GM03348 (cell line): ENCODE results near the gene DYNLT2.

Source experiments
- DNase-seq: peaks from one replicate; pipeline ENCODE4 v3.0.0; 2012; ENCODE audit warnings: low spot score

DYNLT2 gene

DNA sequence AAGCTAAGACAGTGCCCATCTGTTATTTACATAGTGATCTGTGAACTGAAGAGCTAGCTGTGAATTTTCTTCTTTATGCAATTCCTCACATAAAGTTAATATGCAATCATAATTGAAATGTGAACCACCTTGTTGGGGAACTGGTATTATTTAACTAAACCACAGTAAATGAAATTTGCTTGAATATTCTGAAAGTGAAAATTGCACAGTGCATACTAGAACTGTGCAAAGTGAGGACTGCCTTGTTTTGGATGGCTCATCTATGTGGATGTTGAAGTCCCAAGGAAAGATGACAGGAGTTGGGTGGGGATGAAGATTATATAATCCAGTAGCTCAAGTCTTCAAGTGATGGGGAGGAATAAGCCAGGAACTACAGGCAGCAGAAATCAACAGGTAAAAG, 21.4 kb downstream of the DYNLT2 start:
- no peak for DNase-seq

DNA sequence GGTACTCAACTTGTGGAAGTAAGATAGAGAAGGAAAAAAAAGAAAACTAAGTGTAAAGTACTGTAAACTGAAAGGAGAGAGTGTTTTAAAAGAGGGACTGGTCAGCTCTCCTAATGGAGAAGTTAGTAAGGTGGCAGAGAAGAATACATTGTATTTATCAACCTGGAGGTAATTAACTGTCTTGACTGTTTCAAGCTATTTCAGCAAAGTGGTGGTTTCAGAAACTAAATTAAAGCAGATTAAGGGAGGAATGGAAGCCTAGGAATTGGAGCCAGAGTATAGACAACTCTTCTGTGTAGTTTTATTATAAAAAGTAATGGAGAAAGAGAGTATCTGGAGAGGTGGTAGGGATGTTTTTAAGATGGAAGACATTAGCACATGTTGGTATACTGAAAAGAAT, 24.4 kb downstream of the DYNLT2 start:
- DNase-seq: no peak

DNA sequence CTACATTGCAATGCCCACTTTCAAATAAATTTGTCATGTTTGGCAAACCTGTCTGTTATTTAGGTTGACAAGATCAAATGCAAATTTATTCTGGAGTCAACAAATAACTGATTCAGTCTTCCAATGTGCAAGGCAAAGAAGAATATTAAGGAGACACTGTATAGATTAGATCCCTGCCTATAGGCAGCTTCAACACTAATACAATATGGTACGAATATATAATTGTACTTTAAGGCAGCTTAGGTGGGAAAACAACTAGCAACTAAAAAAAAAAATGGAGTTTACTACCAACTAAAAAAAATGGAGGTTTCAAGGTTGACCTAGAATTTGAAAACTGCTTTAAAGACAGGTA, 25.3 kb downstream of the DYNLT2 start:
- no peak for DNase-seq

DNA sequence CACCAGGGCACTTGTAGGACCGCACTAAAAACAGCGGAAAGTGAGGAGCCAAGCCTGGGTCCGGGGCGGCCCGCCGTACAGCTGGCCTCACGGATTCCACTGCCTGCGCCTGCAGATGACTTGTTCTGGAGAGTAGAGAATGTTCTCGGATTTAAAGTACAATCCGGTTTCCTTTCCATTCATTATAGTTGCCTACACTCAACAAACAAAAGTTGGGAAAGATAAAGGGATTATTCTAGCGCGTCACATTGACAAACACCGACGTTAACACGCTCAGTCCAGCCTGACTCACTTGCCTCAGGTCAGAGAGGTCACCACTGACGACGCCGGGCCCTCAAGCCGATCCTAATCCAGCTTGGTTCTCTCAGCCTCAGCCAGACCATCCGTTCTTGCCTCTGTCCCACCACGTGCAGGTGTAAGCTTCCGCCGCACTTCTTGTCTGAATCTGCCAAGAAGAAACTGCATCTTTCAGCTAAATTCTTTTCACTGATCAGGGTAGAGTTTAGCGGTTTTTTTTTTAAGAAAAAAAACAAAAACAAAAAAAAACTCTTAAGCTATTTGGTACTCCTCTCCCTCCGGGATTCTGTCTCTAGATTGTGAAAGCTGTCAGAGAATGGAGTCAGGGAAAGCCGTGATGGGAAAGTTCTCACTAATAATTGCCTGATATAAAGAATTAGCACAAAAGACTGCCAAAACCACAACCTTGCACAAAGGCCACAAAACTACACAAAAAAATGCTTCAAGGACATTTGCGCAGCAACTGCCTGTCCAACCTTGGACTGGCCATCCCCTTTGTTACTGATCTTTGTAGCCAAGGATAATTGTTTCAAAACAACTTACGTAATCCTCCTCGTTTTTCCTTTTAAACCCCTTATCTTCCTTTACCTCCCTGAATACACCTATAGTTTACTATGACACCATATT, 26.0 kb downstream of the DYNLT2 start:
- DNase-seq: no peak

DNA sequence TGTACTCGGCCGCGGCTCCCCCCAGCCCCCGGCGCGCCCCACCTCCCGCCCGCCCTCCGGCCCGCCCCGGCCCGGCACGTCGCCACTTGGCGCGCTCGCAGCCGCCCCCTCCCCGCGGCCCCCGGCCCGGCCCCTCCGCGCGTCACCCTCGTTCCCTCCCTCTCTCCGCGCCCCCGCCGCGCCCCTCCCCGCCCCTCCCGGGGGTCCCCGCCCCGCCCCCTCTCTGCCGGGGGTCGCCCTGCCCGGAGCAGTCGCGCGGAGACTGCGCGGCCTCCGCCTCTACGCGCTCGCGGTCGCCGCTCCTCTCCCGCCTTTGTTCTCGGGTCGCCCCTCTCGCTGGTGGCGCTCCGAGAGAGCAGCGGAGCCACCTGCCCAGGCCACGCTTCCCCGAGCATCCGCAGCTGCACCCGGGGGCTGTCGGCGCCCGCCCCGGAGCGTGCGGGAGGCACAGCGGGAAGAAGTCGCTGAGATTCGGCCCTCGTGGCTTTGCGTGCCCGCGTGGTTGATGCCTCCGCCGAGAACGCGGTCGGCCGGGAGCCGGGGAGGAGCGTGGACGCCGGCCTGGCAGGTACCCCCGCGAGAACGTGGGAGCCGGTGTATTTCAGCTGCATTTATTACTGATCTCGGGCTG, 26.8 kb downstream of the DYNLT2 start, which contains the start of gene PHF10:
Gene PHF10, minus strand, starts transcription at position 7 of the 631 bp plus-strand sequence. CDS start 569 bp downstream, outside the sequence.
- peak; percentile 85 for DNase-seq

DNA sequence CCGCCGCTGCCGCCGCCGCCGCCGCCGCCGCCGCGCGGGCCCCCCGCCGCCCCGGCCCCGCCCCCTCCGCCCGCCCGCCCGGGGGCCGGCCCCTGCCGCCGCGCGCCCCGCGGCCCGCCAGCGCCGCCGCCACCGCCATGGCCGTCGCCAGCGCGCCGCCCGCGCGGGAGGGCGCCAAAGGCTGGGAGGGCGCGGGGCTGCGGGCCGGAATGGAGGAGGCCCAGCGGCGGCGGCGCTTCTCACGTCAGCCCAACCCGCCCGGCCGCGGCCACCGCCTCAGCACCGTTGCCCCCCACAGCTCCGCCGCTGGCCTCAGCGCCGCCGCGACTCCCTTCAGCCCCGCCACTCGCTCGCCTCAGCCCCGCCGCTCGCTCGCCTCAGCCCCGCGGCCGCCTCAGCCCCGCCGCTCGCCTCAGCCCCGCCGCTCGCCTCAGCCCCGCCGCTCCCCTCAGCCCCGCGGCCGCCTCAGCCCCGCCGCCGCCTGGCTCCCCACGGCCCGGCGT, 27.3 kb downstream of the DYNLT2 start:
- peak; percentile 89 for DNase-seq

DNA sequence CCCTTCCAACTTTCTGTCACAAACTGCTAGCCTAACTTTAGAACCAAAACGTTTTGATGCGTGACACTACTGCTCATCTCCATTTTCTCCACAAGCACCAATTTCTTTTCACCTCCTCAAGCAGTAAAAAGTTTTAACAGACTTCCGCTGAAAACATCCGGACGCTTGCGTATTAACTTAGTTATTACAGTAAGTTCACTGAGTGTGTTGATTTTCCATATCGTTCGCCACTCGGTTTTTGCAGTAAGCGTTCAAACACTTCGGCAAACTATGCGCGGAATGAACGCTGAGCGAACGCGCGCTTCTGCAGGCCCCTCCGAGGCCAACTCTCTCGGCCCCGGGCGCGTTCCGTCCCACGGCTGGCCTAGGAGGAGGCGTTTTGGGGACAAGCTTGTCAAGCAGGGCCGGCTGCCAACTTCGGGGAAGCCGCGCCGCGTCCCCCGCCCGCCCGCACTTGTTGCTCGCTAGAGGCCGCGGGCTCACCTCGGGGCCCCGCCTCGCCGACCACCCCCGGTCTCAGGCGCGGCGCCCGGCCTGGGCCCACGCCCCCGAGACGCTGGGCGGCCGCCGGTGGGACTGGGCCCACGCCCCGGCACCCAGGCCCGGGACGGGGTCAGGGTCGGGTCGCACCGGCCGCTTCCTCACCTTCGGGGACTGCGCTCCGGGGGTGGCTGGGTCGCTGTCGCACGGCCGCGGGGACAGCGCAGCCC, 28.0 kb downstream of the DYNLT2 start:
- peak; percentile 74 for DNase-seq

DNA sequence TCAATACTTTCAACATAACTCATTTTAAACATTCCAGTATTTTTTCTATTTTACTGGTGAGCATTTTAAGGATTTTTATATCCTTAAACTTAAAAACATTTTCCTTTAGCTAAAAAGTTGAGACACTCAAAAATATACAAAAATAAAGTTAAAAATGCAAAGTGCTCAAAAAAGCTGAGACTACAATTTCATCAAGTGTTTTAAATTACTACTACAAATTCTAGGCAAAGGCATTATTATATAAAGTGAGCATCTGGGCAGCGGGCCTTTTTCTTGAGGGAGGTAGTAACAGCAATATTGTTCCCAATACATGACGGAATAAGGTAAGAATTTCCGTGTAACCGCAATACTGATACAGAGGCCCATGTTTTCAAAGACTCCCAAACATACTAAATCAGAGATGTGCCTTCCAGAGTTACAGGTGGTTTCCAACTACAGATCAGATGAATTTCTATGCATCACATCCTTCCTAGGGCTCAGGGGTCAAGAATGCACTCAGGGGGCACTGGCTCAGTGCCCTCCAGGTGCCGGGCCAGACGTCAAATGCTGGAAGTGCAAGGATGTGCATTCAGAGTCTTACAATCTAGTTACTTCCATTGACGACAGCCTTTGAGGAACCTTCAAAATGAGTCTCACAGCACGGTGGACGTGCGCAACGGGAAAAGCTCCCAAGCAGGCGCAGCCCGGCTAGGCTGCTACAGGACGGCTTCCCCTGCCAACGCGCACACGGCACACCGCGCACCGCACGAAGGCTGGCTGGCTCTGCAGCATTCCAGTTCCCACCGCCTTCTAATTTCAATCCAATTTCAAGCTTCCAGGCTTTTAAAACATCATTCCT, 28.8 kb downstream of the DYNLT2 start:
- peak; percentile 67 for DNase-seq

DNA sequence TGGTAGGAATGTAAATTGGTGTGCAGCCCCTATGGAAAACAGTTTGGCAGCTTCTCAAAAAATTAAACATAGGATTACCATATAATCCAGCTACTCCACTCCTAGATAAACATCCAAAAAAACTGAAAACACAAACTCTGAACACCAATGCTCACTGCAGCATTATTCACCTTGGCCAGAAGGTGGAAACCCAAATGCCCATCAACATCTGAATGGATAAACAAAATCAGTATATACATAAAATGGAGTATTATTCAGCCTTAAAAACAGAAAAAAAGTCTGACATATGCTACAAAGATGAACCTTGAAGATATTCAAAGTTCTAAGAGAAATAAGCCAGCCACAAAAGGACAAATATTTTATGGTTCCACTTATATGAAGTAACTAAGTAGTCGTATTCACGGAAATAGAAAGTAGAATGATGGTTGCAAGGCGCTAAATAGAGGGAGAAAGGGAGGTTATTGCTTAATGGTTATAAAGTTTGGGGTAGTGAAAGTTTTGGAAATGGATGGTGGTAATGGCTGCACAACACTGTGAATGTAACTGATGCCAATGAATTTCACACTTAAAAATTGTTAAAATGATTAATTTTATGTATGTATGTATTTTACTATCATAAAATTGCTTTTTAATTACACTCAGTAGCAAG, 31.0 kb downstream of the DYNLT2 start:
- DNase-seq: no peak

DNA sequence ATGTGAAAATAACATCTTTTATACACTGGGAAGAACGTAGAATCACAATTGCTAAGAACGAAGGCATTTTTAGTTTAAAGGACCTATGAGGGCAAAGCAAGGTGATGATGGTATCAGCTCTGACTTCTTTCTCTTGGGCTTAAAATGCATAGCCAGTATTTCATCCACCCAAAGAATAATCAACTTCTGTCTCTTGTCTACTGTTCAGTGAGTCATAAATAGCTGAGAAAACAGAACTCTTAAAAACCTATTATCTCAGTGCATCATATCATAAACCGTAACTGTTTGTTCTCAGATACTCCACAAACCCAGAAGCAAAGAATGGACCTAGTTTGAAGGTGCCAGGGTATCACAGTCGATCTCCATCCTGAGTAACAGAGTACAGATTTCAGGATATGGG, 32.3 kb downstream of the DYNLT2 start:
- DNase-seq: no peak

DNA sequence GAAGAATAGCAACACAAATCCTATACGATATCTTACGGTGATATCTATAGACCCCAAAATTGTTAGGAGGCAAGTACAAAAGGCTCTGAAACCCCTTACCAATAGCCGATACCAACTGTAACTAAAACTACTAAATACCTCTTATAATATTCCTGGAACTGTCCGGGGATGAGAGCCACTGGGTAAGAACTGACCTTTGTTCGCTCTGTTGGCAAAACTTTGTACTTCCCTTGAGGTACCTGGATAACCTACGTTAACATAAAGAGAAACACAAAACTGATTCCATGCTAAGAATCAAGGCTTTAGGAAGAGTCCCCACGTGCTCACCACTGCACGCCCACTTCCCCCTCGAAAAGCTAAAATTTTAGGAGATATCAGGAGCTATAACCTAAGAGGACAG, 36.8 kb downstream of the DYNLT2 start:
- no peak for DNase-seq

DNA sequence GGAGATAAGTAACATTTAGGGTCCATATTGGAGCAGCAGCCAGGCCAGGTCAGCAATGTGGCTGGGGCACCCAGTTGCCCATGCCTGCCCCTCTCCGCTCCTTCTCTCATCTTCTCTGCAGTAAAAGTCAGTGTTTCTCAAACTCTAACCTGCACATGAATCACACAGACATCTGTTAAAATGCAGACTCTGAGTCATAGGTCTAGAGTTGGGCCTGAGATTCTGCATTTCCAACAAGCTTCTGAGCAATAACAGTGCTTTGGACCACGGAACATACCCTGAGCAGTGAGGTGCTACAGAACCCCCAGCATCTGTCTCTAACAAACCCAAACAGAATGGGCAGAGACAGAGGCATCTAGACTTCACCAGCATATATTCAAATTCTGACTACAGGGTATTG, 37.2 kb downstream of the DYNLT2 start:
- DNase-seq: no peak

DNA sequence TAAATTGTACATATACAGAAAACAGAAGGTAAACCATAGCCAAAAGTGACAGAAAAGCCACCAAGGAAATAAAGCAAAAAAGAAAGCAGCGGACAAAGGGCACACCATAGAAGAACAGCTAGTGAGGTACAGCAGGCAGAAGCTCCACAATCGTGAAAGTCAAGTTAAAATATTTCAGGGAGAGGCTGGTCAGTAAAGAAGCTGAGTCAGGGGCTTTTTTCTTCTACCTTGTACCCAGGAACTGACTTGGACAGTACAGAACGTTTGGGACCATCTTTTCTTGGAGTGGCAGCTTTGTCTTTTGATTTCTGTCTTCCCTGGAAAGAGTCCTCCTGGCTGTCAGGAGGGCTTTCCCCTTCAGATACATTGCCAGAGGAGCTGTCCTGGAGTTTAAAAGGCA, 41.4 kb downstream of the DYNLT2 start:
- no peak for DNase-seq

DNA sequence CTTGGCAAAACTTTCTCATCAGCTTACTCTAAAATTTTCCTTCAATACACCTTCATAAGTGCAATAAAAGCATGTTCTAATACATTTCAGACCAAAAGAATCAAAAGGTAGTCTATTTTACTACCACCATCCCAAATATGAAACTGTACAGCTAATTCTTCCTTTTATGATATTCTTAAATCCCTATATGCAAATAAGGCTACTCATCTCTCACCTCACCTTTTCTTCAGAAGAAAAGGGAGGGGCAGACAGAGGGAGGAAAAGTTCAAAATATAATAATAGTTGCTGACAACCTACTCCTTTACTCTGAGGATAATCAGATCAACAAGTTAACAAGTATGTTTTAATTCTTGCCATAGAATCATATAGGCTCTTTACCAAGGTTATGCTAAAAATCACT, 42.1 kb downstream of the DYNLT2 start:
- no peak for DNase-seq

DNA sequence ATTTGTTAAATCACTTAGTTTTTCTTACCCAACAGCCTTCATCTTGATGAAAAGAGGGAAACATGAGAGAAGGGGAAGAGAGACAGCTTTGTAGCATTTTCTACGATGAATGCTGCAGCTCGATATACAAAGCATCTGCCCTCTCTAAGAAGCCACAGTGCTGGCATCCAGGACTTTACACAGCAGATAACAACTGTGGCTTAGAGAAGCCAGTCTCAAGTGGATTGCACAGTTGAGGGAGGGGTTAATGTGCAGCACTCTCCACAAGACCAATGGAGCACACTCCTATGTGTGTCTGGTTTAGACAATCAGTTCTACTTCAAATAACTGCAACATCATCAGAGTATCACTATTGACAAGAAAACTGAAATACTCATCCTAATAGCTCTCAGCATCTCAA, 43.6 kb downstream of the DYNLT2 start:
- DNase-seq: no peak

DNA sequence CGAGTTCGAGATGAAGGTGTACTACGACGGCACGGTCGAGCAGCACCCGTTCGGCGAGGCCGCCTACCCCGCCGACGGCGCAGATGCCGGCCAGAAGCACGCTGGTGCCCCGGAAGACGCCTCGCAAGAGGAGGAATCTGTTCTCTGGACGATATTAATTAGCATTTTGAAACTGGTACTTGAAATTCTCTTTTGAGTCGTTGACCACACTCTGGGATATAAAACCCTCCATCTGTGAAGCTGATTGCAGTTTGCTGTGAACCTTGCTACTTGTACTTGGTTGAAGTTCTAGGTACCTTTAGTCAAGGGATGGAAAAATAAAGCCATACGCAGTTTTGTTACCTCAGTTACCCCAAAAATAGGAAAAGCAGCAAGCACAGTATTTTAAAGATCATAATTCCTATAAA, 48.5 kb downstream of the DYNLT2 start:
- DNase-seq: no peak

DNA sequence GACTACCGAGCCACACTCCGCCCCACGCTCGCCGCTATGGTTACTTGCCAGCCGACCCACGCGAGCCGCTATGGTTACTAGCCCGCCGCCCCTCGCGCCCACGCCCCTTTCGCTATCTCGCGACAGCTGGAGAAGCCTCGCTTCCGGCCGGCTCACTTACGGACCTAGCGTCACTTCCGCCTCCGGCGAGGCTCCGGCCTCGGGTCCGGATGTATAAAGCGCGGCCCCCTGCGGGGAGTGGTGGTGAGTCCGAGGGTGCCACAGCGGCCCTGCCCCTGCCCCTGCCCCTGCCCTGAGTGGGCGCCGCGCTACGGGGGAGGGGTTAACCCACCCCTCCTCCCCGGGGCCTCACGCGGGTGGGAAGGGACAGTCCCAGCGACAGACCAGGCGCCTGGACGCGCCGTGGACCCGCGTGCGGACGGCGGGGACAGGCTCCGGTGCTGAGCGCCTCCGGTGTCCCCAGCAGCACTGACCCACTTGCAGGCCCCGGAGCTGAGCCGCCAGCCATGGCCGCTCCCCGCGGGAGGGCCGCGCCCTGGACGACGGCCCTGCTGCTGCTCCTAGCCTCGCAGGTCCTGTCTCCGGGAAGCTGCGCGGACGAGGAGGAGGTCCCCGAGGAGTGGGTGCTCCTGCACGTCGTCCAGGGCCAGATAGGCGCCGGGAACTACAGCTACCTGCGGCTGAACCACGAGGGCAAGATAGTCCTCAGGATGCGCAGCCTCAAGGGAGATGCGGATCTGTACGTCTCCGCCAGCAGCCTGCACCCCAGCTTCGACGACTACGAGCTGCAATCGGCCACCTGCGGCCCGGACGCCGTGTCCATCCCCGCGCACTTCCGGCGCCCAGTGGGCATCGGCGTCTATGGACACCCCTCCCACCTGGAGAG, 49.2 kb downstream of the DYNLT2 start, which contains the start of the genes C6orf120 and WDR27:
Gene C6orf120, plus strand, starts transcription at position 173 of the 886 bp plus-strand sequence. Its CDS starts 334 bp downstream, at position 507.
Gene WDR27, minus strand, starts transcription at position 76 of the 886 bp plus-strand sequence. CDS start 13,024 bp downstream, outside the sequence.
- DNase-seq: peak; percentile 97

DNA sequence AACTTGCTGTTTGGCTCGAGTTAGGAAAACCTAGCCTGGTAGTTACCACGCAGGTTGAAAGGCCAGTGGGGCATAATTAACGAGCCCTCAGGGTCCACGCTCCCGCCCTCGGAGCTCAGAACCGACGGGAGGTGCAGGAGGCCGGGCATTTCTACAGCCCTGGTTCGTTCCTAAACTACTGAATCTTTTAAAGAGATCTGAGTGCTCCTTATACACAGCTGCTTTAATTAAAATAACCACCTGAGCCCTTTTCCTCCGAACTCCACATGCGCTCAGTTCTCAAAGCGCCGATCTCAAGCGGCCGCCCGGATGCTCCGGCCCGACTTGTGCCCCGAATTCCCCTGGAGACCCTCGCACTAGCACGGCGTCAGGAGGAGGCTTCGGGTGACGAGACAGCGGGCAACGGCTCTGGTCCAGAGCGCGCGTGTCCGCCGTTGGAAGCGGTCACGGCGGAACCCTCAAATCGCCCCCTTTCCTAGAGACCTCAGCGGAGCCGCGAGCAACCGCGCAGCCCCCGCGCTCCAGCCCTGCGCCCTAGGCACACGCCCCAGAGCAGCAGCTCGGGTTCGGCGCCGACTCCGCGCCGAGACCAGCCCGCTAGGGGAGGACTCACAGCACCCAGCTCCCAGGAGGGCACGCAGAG, 49.9 kb downstream of the DYNLT2 start:
- peak; percentile 35 for DNase-seq

DNA sequence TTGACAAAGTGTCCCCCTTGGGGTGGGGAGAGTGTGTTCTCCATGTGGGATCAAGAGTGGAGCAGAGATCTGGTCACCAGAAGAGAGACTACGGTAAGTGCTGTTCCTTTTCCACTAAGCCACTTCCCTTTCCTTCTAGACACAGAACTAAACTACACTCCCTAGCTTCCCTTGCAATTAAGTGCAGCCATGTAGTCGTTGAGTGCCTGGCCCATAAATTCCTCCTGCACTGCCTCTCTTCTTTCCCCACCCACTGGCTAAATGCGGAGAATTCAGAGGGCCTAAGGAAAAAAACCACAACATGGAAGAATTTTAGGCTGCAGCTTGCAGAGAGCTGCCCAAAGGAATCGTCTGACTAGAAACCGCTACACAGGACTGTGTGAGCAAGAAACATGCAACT, 51.1 kb downstream of the DYNLT2 start:
- peak; percentile 40 for DNase-seq
